Fibroblast of upper back skin (primary cell): ENCODE measurements around the gene HRCT1.
"Not testable (repeated sequence)": the region's sequence is repeated elsewhere in the genome, so short reads cannot be mapped to it uniquely, and the experiment has no call there.

Source experiments
- DNase-seq: peaks from one replicate; pipeline ENCODE4 v3.0.0-alpha.2; 2013

HRCT1 gene

DNA sequence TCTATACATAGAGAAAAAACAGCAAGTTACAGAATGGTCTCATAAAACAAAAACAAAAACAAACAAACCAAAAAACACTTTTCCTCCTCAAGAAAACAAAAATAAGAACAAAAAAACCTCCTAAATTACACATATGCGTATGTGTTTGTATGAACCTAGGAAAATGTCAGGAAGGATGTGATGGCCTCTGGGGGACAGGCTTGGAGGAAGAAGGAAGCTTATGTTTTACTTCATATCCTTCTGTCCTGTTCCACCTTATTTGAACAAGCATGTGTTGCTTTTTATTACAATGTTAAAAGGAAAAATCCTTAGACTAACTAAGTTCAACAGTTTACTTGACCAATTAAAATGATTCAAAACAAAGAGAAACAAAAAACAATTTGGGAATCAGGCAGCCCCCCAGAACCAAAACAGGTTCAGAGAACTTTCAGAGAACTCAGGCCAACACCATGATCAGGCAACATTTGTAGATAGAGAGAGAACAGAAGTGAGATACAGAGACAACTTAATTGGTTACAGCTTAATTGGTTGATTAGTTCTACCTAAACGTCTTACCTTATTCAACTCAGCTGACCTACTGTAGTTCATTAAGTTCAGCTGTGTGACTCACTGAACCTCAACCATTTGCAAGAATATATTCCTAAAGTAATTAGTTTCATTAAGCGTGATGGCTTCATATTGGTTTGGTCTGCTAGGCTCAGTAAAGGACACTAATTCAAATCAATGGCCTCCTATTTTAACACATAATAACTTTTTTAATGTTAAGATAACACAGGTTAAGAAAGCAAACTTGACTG is 13.4 kb downstream of the HRCT1 start:
- no peak for DNase-seq

DNA sequence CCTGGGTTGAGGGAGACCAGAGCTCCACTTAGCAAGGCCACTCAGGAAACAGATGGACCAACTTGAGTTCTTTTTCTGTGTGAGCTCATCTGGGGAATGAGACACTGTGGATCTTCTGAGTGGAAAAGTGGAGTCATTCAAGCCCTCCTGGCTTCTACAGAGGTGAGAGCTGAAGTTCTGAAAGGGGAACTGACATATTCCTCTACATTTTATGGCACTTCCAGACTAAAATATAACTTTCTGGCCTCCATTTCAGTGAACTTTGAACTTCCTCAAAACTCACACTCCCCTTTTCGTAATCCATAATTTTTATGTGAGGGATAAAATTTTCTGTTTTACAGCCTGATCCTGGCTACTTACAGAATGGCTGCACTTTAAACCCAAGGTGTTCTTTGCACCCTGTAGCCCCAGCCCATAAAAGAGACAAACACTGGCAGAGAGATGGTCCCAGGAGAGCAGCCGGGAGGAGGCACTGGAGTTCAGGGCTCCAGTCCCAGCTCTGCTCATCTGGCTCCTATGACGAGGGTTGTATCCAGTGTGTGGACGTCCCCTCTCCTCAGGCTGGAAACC is 14.1 kb downstream of the HRCT1 start:
- no peak for DNase-seq

DNA sequence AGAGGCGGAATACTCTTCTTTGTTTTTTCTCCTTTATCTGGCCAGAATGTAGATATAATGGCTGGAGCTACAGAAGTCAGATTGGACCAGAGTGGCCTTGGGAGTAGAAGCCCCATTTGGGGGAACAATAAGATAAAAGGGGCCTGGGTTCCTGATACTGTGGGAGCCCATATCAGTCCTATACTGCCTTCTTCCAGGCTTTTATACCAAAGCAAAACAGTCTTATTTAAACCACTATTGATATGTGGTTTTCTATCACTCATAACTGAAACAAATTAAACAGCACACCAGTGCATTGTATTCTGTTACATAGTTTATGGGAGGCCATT is 17.6 kb downstream of the HRCT1 start:
- DNase-seq, result no peak

DNA sequence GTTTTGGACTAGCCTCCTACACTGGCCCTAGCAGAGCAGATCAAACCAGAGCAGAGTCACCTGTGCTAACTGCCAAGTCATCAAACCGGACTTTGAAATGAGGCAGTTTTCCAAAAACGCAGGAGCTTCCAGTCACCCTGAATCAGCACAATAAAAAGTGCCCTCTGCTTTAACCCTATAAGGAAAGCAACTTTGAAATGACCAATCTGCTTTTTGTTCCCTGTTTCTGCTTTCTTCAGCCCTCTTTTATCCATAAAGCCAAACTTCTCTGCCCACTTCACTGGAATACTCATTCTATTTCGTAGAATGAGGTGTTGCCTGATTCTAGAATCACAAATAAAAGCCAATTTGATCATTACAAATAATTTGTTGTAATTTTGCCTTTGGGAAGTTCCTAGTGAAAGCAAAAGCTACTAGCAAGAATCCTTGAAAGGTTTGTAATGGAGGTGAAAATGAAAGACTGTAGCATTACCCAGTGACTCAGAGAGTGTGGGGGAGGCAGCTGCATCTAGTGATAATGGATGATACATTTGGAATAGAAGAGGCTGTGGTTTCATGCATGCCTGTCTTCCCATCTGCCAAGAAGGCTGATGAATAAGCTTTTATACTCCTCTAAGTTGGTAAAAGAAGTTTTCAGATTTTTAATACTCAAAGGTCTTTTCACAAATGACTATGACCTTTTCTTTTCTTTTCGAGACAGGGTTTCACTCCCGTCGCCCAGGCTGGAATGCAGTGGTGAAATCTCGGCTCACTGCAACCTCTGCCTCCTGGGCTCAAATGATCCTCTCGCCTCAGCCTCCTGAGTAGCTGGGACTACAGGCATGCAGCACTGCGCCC is 18.1 kb downstream of the HRCT1 start:
- DNase-seq, result peak; percentile 98

DNA sequence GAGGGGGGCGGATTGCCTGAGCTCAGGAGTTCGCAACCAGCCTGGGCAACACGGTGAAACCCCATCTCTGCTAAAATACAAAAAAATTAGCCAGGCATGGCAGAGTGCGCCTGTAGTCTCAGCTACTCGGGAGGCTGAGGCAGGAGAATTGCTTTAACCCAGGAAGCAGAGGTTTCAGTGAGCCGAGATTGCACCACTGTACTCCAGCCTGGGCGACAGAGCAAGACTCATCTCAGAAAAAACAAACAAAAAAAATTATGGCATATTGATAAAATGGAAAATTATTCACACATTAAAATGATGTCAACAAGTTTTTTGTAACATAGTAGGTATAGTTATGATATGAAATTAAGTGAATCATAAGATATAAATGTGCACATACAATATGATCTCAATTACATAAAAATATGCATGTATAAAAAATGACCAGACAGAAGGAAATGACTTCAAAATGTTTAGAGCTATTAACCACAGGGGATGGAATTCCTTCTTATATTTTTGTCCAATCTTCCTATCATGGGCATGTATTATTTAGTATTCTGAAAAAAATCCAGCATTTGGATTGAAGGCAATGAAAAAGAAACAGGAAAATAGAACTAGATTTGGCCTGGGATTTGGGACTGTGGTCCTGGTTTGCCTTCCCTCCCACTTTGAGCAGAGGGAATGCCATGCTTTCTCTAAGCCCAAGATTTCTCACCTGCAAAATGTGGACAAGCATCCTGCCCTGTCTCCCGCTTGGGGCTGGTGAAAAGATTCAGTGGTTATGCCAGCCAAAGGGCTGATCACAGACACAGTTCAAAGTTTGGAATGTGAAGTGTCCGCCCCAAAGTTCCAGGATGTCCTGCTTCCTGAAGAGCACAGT is 22.8 kb downstream of the HRCT1 start:
- peak; percentile 82 for DNase-seq

DNA sequence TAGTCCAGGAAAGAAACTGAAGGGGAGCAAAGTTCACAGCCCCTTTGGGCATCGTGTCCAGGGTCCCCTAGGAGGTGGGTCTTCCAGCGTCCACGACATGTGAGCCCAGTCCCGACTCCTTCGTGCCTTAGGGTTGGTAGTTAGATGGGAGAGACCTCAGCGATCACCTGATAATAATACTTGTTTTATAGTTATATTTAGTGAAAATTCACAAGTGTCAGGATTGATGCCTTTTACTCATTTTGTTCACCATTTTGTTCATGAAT is 23.4 kb downstream of the HRCT1 start:
- no peak for DNase-seq

DNA sequence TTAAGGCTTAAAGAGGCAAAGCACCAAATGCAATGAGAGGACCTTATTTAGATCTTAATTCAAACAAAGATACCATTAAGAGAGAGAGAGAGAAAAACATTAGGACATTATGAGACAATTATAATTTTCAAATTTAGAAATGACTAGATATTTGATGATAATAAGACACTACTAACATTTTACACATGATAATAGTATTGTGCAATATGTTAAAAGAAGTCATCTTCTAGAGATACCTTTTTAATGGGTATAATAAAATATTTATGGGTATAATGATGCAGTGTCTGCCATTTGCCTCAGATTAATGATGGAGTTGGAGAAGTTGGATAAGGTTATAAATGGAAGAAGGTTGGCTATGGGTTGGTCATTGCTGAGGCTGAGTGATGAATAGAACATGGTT is 24.5 kb downstream of the HRCT1 start:
- no peak for DNase-seq

DNA sequence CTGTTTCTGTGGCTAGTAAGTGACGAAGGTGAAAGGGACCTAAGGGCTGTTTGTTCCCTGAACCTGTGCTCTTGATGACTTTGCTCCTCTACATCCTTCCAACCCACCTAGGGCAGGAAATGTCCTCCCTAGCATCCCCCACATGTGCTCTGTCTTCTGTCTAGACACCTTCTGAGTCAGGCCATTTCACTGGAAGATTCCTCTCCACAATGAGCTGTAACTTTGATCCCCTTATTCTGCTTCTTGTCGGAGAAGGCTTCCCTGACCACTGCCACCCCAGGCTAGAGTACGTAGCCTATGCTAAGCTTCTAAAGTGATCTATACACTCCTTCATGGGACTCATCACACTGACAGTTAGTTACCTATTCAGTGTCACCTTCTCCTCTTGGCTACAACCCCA is 25.0 kb downstream of the HRCT1 start:
- peak; percentile 56 for DNase-seq

DNA sequence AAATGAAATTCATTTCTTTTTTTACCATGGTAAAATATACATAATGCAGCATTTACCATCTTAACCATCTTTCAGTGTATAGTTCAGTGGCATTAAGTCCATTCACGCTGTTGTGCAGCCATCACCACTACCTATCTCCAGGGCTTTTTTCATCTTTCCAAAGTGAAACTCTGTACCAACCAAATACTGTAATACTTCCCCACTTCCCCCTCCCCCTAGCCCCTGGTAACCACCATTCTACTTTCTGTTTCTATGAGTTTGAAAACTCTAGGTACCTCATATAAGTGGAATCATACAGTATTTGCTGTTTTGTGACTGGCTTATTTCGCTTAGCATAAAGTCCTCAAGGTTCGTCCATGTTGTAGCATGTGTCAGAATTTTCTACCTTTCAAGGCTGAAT is 26.7 kb downstream of the HRCT1 start:
- DNase-seq, result no peak

DNA sequence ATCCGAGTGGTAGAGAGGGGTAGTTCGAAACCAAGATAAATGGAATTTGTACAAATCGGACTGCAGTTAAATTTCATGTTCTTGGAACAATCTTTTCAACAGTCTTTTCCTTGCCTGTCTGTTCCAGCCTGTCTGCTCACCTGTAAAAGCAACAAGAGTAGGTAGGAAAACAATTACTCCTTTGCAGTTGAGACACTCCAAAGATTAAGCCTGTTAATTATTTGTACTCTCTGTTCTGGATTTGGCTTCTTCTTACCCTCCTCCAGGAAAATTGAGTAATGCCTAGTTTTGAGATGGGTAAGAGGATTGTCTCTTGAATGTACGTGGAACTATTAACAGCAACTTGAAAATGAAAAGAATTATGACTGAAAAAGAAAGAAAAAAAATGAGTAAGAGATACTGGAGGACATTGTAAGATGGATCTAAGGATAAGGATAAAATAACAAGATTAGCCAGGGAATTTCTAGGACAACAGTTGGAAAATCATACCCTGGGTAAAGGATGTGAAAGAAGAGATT is 27.6 kb downstream of the HRCT1 start:
- DNase-seq, result no peak

DNA sequence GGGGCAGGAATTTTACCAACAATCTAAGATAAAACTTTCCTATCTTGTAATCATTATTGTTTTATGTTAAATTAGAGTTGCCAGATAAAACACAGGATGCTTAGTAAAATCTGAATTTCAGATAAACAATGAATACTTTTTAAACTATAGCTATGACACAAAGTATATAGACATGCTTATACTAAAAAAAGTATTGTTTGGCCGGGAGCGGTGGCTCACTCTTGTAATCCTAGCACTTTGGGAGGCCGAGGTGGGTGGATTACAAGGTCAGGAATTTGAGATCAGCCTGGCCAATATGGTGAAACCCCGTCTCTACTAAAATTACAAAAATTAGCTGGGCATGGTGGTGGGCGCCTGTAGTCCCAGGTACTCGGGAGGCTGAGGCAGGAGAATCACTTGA is 28.1 kb downstream of the HRCT1 start:
- DNase-seq, result not testable (repeated sequence)

DNA sequence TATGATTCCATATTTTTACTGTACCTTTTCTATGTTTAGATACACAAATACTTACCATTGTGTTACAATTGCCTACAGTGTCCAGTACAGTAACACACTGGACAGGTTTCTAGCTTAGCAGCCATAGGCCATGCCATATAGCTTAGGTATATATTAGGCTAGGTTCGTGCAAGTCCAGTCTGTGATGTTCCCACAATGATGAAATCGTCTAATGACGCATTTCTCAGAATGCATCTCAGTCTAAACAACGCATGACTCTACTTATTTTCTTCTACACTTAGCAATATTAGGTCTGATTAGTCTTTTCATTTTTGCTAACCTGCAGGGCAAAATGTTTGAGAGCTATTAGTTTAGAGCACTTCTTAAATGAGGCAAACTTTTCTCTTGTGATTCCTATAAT is 29.3 kb downstream of the HRCT1 start:
- no peak for DNase-seq

DNA sequence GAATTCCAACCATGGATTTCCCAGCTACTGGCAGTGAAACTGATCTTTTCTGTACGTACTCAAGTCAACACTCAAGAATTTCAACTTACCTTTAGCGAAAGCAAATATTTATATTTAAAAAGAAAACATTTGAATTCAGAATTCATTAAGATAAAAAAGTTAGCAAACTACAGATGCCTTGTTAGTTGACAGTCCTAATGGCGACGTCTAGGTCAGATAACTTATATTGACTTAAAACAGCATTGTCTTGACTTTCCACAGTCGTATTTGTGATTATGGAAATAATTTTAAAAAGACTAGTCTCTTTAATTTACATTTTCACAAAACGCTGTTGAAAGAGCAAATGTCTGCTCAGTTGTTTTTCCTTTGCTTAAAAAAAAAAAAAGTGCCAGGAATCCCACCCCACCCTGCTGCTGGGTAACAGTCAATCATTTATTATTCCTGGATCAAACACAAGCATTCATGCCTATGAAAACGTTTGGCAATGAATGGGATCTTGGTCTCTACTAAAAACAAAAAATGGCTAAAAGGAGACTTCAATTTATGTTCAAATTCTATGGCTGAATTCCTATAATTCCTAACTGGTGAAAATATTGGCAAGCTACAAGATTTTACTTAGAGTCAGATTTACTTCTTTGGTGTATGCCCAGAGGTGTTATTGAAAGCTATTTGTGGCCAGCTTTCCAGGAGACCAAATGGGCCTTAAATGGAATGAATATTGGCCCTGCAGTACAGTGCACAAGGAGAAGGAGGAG is 29.9 kb downstream of the HRCT1 start:
- peak; percentile 96 for DNase-seq

DNA sequence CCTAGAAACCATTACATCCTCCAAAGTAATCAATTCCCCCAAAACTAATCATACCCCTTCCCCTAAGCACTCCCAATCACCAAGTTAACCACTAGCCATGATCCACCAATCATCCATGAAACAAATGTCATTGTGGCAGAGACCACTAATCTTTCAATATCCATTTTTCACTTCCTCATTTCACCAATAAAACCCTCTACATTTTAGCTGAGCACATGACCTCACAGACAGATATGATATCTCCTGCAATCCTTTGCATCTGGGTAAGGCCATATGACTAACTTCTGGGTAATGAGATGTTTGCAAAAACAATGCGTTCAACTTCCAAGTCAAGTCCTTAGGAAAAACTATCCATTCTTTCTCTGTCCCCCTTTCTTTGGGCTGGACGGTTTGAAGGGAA is 31.2 kb downstream of the HRCT1 start:
- peak; percentile 53 for DNase-seq

DNA sequence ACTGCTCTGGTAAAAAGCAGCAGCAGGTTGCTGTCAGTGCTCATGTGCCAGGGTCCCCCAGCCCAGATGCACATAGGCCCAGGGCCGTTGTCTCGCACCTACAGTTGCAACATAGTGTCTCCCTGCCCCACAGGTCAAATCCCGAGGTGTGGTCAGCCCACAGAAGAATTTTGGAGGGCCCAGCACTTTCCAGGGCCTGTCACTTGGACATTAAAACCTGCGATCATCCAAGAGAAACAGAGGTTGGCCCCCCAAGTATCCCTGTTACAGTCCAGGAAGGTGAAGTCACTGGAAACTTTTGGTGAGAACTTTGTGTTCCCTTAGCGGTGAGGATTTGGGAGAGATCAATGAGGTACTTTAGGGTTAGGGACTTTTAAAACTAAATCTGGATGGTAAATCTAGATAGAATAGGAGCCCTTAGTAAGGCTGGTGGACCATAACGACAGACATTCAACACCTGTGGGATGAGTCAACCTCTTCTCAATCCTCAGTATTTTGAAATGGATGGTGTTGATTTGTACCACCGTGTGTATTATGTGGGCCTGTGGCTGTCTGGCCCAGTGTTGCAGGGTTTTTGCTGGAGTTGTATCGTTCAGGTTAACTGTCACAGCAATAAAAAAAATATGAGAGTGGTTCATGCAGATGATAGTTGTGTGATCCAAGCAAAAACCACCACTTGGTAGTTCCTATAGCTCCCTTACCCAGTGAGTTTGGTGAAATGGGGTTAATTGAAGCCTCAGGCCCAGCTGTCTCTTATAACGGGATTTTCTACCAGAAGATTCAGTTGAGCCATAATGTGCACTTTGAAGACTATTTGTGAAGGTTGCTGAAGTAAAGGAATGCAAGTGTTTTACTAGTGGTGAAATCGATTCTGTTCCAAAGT is 32.7 kb downstream of the HRCT1 start:
- DNase-seq, result no peak

DNA sequence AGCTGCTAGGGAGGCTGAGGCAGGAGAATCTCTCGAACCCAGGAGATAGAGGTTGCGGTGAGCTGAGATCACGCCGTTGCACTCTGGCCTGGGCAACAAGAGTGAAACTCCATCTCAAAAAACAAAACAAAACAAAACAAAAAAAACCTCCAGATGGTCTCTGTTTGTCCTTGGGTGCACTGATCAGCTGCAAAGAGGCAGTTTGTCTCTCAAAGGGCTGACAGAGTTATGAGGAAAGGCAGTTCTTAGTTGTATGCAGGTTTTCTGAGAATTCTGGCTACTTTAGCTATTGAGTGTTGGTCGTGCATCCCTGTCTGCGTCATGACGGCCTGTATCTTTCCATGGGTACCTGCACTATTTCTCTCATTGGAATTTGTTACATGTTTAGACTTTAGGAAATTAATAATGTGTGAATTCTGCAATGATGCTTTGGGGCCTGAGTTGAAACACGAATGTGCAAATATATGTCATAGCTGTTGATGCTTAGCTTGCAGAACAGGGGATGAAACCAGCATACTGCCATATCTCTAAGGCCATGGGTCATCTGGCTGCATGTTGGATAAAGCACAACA is 33.8 kb downstream of the HRCT1 start:
- DNase-seq, result no peak

DNA sequence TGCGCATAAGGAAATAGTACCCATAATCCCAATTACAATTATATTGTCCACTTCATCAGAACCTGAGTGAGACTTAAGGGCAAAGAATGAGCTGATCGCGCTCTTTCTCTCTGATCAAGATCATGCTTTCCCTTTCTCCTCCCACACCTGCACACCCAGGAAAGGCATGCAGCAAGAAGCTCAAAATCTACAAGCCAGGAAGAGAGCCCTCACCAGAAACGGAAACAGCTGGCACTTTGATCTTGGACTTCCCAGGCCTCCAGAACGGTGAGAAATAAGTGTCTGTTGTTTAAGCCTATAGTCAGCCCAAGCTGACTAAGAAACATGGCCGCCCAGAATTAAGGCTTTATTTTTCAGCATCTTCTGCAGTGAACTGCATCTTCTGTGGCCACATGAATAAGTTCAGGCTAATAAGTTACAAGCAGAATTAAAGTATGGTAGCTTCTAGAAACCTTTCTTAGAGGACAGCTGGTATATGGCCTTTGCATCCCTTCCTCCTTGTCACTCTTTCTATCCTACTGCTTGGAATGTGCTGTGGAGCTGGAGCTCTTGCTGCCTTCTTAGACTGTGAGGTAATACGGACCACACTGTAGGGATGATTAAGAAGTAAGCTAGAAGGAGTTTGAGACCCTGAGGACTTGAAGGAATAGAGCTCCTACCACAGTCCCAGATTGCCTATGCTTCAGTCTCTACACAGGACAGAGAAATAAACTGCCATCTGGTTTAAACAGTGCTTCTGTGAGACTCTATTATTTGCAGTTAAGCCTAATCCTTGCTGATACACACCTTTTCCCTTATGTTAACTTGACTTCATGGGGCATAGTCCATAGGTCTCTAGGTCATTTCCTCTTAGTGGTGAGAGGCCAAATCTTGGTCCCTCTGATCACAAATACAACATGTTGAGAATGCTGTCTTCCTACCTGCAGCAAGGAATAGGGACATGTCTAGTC is 34.7 kb downstream of the HRCT1 start:
- DNase-seq, result peak; percentile 43

DNA sequence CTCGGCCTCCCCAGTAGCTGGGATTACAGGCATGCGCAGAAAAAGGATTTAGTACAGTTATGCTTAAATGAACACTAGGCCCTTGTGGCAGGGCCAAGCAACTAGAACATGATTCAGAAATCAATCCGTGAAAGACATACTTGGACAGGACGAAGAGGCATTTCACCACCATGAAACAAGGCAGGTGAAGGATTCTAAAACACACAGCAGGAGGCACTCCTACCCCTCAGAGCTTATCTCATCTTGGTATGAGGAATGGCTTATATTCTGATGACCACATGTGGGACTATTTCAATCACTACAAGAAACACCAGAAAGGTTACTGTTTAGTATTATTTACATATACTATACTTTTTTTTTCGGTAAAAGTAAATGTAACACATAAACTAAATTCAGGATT is 36.3 kb downstream of the HRCT1 start:
- no peak for DNase-seq

DNA sequence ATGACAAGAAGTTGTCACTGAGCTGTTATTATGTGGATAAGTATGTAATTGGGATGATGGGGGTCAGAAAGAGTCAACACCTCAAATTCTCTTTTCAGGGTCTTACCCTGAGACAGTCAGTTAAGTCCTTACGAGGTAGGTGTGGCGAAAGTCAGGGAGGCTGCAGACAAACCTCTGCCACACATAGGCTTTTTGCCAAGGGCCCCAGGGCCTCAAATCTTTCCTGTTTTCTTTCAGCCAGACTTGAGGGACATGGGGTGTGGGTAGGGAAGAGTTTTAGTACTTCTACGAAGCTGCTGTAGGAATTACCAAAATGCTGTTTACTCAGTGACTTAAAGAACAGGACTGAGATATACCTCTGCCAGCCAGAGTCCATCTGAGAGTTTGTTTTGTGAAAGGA is 38.2 kb downstream of the HRCT1 start:
- no peak for DNase-seq

DNA sequence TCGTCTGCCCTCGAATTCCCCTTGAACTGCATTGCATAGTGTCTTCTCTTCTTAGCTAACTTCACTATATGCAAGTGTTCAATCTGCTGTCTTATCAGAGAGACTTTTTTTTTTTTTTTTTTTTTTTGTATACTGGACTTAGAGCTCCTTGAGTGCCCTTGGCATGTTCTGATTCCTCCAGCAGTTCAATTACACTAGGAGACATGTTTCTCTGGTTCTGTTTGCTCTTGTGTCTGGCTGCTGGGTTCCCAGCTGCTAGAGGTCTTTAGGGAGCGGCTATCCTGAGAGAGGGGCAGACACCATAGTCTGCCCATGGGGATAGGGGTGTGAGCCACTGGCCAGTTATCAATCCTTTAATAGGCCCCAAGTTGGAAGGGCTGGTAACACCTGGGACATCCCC is 38.8 kb downstream of the HRCT1 start:
- DNase-seq, result no peak
